Measurements from ENCODE around the gene ZNF329. TPM values are rescaled to one million over a fixed set of nuclear protein-coding genes. Genes with fewer than 3 reads are reported as not detected.
A peak's percentile ranks its signal among the peaks of the same experiment; 100 is the strongest.

Gene ZNF329
- total and polyA plus RNA-seq, 9 of the 15 experiments (the other 6 are each of a cell fraction or from before 2014, with no cell fraction given): 0.21 to 3.6 (median 2.2) TPM

DNA sequence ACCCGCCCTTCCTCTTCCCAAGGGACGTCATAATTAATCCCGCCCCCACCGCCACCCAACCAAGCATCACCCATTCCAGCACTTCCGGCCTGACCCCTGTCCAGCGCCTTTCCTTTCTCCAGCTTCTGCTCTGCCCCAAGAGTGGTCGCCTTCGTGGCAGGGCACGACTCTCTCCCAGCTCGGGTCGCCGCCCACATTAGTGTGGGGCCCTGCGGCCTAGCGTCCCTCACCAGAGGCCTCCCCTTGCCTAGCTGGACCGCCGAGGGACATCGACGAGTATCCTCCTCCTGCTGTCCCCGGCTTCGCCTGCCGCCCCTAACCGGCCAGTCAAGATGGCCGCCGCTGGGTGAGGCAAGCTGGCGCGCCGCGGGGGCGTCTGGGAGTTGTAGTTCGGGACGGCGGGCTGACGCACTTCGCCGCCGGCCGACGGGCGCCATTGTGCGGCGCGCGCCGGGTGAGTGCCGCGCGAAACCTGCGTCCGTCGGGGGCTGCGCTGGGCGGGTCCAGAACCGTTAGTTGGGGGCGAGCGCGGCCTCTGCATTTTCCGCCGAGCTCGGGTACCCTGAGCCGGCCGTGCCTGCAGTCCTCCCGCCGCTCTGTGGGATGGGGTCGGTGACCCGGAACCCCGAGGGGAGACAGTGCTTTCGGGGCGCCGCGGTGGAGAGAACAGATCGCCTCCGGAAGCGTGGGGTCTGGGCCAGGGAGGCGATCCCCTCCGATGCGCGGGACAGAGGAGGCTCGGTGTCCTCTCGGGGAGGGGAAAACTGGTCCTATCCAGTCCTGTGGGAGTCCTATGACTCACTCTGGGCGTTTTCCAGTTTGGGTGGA, 32.6 kb upstream of the ZNF329 start, which contains the start of gene ZNF274 (continued):
- TF ChIP-seq ETV6 (IDR thresholded peaks at IDR 0.05; ENCODE audit: borderline replicate concordance in 1 of 2, low read depth in 2 of 2, low read length in 1 of 2) (0 out of 4 replicates have a peak, but pooled peaks of 1 of the 2 experiments have one; percentile 12), ETV6 (CRISPR knock-in tag; IDR thresholded peaks at IDR 0.05; ENCODE audit: borderline replicate concordance) (no peak), SMARCA4 (IDR thresholded peaks at IDR 0.05) (peak; percentile 45), KDM5B (IDR thresholded peaks at IDR 0.05; ENCODE audit: insufficient replicate concordance, low read depth, low read length) (peak; percentile 79), ZNF407 (IDR thresholded peaks at IDR 0.05; ENCODE audit: low read depth) (no peak)
- TF ChIP-seq, protein P1, sequence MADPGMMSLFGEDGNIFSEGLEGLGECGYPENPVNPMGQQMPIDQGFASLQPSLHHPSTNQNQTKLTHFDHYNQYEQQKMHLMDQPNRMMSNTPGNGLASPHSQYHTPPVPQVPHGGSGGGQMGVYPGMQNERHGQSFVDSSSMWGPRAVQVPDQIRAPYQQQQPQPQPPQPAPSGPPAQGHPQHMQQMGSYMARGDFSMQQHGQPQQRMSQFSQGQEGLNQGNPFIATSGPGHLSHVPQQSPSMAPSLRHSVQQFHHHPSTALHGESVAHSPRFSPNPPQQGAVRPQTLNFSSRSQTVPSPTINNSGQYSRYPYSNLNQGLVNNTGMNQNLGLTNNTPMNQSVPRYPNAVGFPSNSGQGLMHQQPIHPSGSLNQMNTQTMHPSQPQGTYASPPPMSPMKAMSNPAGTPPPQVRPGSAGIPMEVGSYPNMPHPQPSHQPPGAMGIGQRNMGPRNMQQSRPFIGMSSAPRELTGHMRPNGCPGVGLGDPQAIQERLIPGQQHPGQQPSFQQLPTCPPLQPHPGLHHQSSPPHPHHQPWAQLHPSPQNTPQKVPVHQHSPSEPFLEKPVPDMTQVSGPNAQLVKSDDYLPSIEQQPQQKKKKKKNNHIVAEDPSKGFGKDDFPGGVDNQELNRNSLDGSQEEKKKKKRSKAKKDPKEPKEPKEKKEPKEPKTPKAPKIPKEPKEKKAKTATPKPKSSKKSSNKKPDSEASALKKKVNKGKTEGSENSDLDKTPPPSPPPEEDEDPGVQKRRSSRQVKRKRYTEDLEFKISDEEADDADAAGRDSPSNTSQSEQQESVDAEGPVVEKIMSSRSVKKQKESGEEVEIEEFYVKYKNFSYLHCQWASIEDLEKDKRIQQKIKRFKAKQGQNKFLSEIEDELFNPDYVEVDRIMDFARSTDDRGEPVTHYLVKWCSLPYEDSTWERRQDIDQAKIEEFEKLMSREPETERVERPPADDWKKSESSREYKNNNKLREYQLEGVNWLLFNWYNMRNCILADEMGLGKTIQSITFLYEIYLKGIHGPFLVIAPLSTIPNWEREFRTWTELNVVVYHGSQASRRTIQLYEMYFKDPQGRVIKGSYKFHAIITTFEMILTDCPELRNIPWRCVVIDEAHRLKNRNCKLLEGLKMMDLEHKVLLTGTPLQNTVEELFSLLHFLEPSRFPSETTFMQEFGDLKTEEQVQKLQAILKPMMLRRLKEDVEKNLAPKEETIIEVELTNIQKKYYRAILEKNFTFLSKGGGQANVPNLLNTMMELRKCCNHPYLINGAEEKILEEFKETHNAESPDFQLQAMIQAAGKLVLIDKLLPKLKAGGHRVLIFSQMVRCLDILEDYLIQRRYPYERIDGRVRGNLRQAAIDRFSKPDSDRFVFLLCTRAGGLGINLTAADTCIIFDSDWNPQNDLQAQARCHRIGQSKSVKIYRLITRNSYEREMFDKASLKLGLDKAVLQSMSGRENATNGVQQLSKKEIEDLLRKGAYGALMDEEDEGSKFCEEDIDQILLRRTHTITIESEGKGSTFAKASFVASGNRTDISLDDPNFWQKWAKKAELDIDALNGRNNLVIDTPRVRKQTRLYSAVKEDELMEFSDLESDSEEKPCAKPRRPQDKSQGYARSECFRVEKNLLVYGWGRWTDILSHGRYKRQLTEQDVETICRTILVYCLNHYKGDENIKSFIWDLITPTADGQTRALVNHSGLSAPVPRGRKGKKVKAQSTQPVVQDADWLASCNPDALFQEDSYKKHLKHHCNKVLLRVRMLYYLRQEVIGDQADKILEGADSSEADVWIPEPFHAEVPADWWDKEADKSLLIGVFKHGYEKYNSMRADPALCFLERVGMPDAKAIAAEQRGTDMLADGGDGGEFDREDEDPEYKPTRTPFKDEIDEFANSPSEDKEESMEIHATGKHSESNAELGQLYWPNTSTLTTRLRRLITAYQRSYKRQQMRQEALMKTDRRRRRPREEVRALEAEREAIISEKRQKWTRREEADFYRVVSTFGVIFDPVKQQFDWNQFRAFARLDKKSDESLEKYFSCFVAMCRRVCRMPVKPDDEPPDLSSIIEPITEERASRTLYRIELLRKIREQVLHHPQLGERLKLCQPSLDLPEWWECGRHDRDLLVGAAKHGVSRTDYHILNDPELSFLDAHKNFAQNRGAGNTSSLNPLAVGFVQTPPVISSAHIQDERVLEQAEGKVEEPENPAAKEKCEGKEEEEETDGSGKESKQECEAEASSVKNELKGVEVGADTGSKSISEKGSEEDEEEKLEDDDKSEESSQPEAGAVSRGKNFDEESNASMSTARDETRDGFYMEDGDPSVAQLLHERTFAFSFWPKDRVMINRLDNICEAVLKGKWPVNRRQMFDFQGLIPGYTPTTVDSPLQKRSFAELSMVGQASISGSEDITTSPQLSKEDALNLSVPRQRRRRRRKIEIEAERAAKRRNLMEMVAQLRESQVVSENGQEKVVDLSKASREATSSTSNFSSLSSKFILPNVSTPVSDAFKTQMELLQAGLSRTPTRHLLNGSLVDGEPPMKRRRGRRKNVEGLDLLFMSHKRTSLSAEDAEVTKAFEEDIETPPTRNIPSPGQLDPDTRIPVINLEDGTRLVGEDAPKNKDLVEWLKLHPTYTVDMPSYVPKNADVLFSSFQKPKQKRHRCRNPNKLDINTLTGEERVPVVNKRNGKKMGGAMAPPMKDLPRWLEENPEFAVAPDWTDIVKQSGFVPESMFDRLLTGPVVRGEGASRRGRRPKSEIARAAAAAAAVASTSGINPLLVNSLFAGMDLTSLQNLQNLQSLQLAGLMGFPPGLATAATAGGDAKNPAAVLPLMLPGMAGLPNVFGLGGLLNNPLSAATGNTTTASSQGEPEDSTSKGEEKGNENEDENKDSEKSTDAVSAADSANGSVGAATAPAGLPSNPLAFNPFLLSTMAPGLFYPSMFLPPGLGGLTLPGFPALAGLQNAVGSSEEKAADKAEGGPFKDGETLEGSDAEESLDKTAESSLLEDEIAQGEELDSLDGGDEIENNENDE (IDR thresholded peaks at IDR 0.05; ENCODE audit: low read depth, low read length): peak; percentile 46

All from K562 (cell line).